WERI-Rb-1 (cell line): Measurements from ENCODE around the gene ZNF391.

ENCODE experiments used
- DNase-seq: peaks from one replicate; pipeline ENCODE4 v3.0.0-alpha.2; 2020
- H3K27ac ChIP-seq: fragments of 250-450 bp; sonication (Bioruptor Pico); 2 replicates; pipeline ENCODE4 v1.5.1; 2020; ENCODE audit warnings: mild to moderate bottlenecking, moderate library complexity
- H3K27me3 ChIP-seq: fragments of 250-450 bp; sonication (Bioruptor Pico); 2 replicates; pipeline ENCODE4 v1.5.1; 2021; ENCODE audit warnings: mild to moderate bottlenecking, low read depth, moderate library complexity; ENCODE audit not compliant: insufficient read depth, severe bottlenecking
- H3K36me3 ChIP-seq: fragments of 250-450 bp; sonication (Bioruptor Pico); 2 replicates; pipeline ENCODE4 v1.5.1; 2020; ENCODE audit warnings: mild to moderate bottlenecking, moderate library complexity
- H3K4me3 ChIP-seq: 2 replicates; pipeline ENCODE4 v1.5.1; 2011; ENCODE audit warnings: low read depth, mild to moderate bottlenecking, control low read depth, low read length
- H3K9me3 ChIP-seq: fragments of 250-450 bp; sonication (Bioruptor Pico); 2 replicates; pipeline ENCODE4 v1.5.1; 2021; ENCODE audit warnings: mild to moderate bottlenecking, moderate library complexity; ENCODE audit not compliant: severe bottlenecking
- CTCF ChIP-seq: IDR thresholded peaks from 2 replicates; pipeline ENCODE4 v1.5.1; 2011; ENCODE audit warnings: low read depth, mild to moderate bottlenecking, control low read depth, inconsistent platforms, low read length

Gene ZNF391

GRCh38 chr6:27426045-27426620, 37.6 kb downstream of the ZNF391 start:
- Histone ChIP-seq H3K36me3 (no peaks in the 10 kb centered on the region), H3K27me3 (peaks cover 84% of the 10 kb centered on the region), H3K27ac (no peak overlapping the region), H3K4me3 (no peak overlapping the region), H3K9me3 (peaks cover 29% of the 10 kb centered on the region)
- no peak for TF ChIP-seq CTCF
- no peak for DNase-seq

- Histone ChIP-seq H3K27ac (no peak overlapping the region), H3K4me3 (no peak overlapping the region), H3K36me3 (no peaks in the 10 kb centered on the region), H3K9me3 (peaks cover 20% of the 10 kb centered on the region), H3K27me3 (peaks cover 86% of the 10 kb centered on the region)
- DNase-seq: no peak
- no peak for TF ChIP-seq CTCF
These were observed 39.9 kb downstream of the ZNF391 start for GRCh38 chr6:27428502-27428901.

- no peak for TF ChIP-seq CTCF
- DNase-seq: no peak
- H3K9me3 ChIP-seq: peaks cover 18% of the 10 kb centered on the region
- no peaks in the 10 kb centered on the region for H3K36me3 ChIP-seq
- peaks cover 83% of the 10 kb centered on the region for H3K27me3 ChIP-seq
- H3K4me3 ChIP-seq: no peak overlapping the region
- no peak overlapping the region for H3K27ac ChIP-seq
These were observed 40.4 kb downstream of the ZNF391 start for GRCh38 chr6:27428966-27429365.

GRCh38 chr6:27433714-27434113, 45.2 kb downstream of the ZNF391 start:
- TF ChIP-seq CTCF: no peak
- H3K9me3 ChIP-seq: peaks cover 3% of the 10 kb centered on the region
- no peak overlapping the region for H3K4me3 ChIP-seq
- no peaks in the 10 kb centered on the region for H3K36me3 ChIP-seq
- DNase-seq: no peak
- peaks cover 62% of the 10 kb centered on the region for H3K27me3 ChIP-seq
- no peak overlapping the region for H3K27ac ChIP-seq

- TF ChIP-seq CTCF: no peak
- H3K27ac ChIP-seq: no peak overlapping the region
- DNase-seq: no peak
- H3K27me3 ChIP-seq: peaks cover 20% of the 10 kb centered on the region
- H3K9me3 ChIP-seq: no peaks in the 10 kb centered on the region
- no peaks in the 10 kb centered on the region for H3K36me3 ChIP-seq
- H3K4me3 ChIP-seq: no peak overlapping the region
These were observed 50.8 kb downstream of the ZNF391 start for GRCh38 chr6:27439371-27439770.

- Histone ChIP-seq H3K9me3 (no peaks in the 10 kb centered on the region), H3K27me3 (peaks cover 7% of the 10 kb centered on the region), H3K27ac (no peak overlapping the region), H3K4me3 (no peak overlapping the region), H3K36me3 (no peaks in the 10 kb centered on the region)
- no peak for TF ChIP-seq CTCF
- no peak for DNase-seq
These were observed 52.4 kb downstream of the ZNF391 start for GRCh38 chr6:27441001-27441400.
